GM21529 (cell line): ENCODE measurements around the gene PARP2.
"Not testable (repeated sequence)": the region's sequence is repeated elsewhere in the genome, so short reads cannot be mapped to it uniquely, and the experiment has no call there.

ENCODE experiments used
- ATAC-seq: cut with Tn5 transposase; IDR thresholded peaks from one replicate; pipeline ENCODE4 v1.9.1; 2021; ENCODE audit not compliant: unreplicated experiment

The PARP2 gene

GRCh38 chr14:20345366-20345765 is 1.9 kb downstream of the PARP2 start:
- ATAC-seq: no peak

- no peak for ATAC-seq
Measured at GRCh38 chr14:20346713-20347112, 3.3 kb downstream of the PARP2 start.

- ATAC-seq: no peak
Measured at GRCh38 chr14:20347747-20348146, 4.3 kb downstream of the PARP2 start.

- no peak for ATAC-seq
Measured at GRCh38 chr14:20350282-20350681, 6.8 kb downstream of the PARP2 start.

- ATAC-seq: no peak
Measured at GRCh38 chr14:20350860-20351259, 7.4 kb downstream of the PARP2 start.

GRCh38 chr14:20356422-20356821 is 13.0 kb downstream of the PARP2 start:
- ATAC-seq: no peak

- ATAC-seq: not testable (repeated sequence)
Measured at GRCh38 chr14:20358474-20358873, 15.0 kb downstream of the PARP2 start.

GRCh38 chr14:20365928-20366327 is 22.5 kb downstream of the PARP2 start:
- ATAC-seq: no peak

- ATAC-seq: no peak
Measured at GRCh38 chr14:20372796-20373195, 29.4 kb downstream of the PARP2 start.

- ATAC-seq: no peak
Measured at GRCh38 chr14:20375471-20375870, 32.0 kb downstream of the PARP2 start.

- ATAC-seq: no peak
Measured at GRCh38 chr14:20376071-20376588, 32.7 kb downstream of the PARP2 start.

GRCh38 chr14:20377171-20377570 is 33.7 kb downstream of the PARP2 start:
- ATAC-seq: no peak

GRCh38 chr14:20379743-20380142 is 36.3 kb downstream of the PARP2 start:
- no peak for ATAC-seq

- no peak for ATAC-seq
Measured at GRCh38 chr14:20380681-20381080, 37.2 kb downstream of the PARP2 start.

GRCh38 chr14:20381341-20381740 is 37.9 kb downstream of the PARP2 start:
- ATAC-seq: no peak

GRCh38 chr14:20382526-20382925 is 39.1 kb downstream of the PARP2 start:
- ATAC-seq: no peak

GRCh38 chr14:20383032-20383431 is 39.6 kb downstream of the PARP2 start:
- ATAC-seq: no peak

- ATAC-seq: no peak
Measured at GRCh38 chr14:20383636-20384035, 40.2 kb downstream of the PARP2 start.

GRCh38 chr14:20384321-20384720 is 40.9 kb downstream of the PARP2 start:
- ATAC-seq: no peak

GRCh38 chr14:20384886-20385285 is 41.5 kb downstream of the PARP2 start:
- no peak for ATAC-seq

GRCh38 chr14:20386276-20386855 is 42.9 kb downstream of the PARP2 start:
- ATAC-seq: no peak

- no peak for ATAC-seq
Measured at GRCh38 chr14:20387576-20387975, 44.1 kb downstream of the PARP2 start.

GRCh38 chr14:20388159-20388558 is 44.7 kb downstream of the PARP2 start:
- ATAC-seq: no peak
